GM19397 (cell line): ENCODE data around the gene FAM162A.
"Not testable (repeated sequence)": the region's sequence is repeated elsewhere in the genome, so short reads cannot be mapped to it uniquely, and the experiment has no call there.

Source experiments
- ATAC-seq: cut with Tn5 transposase; IDR thresholded peaks from one replicate; pipeline ENCODE4 v1.9.1; 2021; ENCODE audit warnings: mild to moderate bottlenecking, moderate library complexity; ENCODE audit not compliant: unreplicated experiment

The FAM162A gene, protein sequence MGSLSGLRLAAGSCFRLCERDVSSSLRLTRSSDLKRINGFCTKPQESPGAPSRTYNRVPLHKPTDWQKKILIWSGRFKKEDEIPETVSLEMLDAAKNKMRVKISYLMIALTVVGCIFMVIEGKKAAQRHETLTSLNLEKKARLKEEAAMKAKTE

DNA sequence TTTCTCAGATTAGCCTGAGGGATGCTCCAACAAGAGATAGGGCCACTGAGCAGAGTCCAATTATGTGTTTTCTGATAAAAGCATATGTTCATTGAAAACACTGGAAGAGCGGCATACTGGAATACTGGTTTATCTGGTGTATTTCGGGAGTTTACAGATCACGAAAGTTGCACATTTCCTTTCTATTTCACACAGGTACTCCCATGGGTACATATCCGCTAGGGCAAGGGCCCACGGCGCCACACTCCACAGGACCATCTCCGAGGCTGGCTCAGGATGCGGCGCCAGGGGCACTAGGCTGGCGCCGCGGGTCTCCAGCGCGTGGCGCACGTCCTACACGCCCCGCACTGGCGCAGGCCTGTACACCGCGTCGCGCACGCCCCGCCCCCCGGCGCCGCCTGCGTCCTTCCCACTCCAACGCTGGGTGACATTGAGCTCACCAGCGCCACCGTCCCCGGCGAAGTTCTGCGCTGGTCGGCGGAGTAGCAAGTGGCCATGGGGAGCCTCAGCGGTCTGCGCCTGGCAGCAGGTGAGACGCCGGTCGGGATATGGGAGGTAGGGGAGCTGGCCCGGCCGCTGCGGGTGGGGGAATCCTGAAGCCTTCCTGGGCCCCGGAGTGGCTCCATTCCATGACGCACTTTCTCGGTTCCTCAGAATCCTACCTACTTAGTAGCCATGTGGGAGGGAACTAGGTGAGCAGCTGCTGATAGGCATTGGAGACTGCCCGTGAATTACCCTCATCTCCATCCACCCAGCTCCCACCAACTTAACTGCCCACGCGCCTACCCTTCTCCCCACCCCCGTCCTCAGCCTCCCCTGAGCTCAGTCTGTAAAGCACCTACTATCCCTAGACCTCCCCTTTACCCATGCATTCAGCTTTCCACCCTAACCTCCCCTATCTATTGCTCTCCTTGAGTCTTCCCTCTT lies at the start of gene FAM162A:
FAM162A (plus strand) TSS at position 412 of the 927 bp plus-strand sequence; CDS start at position 496, 84 bp downstream.
- ATAC-seq = peak; percentile 95

DNA sequence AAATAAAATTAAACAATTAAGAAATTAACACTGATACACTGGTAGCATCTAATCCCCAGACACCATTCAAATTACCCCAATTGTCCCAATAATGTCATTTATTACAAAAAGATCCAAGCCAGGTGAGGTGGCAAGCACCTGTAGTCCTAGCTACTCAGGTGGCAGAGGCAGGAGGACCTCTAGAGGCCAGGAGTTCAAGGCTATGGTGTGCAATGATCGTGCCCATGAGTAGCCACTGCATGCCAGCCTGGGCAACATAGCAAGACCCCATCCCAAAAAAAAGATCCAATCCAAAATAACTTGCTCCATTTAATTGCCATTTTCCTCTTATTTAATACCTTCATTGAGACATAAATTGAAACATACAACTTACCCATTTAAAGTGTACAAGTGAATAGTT lies 41.2 kb upstream of the FAM162A start:
- ATAC-seq = no peak

DNA sequence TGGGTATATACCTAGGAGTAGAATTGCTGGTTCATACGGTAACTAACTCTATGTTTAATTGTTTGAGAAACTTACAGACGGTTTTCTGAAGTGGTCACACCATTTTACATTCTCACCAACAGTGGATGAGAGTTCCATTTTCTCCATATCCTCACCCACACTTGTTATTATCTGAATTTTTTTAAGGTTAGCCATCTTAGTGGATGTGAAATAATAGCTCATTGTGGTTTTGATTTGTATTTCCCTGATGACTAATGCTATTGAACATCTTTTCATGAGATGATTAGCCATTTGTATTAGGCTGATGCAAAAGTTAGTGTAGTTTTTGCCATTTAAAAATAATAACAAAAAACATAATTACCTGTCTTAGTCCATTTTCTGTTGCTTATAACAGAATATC lies 40.3 kb upstream of the FAM162A start:
- no peak for ATAC-seq

DNA sequence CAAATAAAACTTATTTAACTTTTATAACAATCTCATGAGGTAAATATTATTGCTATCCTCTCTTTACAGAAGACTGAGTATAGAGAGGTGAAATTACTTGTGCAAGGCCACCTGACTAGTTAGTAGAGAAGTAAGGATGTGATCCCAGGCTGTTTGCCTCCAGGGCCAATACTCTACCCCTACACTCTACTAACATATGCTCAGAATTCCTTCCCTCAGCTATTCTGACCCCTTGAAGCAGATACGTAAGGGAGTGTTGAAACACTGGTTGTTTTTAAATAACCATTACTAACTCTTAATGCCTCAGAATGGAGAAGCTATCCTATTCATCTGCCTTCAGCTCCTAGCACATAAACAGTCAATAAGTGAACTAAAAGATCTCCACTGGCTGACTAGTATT lies 34.8 kb upstream of the FAM162A start:
- ATAC-seq = no peak

DNA sequence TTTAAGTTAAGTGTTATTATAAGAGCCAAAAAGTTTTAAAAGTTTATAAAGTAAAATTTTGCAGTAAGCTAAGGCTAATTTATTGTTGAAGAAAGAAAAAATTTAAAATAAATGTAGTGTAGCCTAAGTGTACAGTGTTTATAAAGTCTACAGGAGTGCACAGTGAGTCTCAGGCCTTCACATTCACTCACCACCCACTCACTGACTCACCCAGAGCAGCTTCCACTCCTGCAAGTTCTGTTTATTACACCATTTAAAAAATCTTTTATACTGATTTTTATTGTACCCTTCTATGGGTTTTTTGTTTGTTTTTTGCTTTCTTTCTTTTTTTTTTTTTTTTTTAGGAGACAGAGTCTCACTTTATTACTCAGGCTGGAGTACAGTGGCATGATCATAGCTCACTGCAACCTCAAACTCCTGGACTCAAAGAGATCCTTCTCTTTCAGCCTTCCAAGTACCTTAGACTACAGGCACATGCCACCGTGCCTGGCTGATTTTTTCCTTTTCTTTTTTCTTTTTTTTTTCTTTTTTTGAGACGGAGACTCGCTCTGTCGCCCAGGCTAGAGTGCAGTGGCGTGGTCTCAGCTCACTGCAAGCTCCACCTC lies 33.1 kb upstream of the FAM162A start:
- no peak for ATAC-seq

DNA sequence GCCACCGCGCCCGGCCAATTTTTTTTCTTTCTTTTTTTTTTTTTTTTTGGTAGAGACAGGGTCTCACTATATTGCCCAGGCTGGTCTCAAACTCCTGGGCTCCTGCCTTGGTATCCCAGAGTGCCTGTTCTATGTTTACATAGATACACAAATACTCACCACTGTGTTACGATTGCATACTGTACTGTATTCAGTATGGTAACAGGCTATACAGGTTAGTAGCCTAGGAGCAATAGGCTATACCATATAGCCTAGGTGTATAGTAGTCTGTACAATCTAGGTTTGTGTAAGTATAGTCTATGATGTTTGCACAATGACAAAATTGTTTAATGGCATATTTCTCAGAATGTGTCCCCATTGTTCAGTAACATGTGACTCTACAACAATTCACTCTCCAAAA lies 32.4 kb upstream of the FAM162A start:
- no peak for ATAC-seq

DNA sequence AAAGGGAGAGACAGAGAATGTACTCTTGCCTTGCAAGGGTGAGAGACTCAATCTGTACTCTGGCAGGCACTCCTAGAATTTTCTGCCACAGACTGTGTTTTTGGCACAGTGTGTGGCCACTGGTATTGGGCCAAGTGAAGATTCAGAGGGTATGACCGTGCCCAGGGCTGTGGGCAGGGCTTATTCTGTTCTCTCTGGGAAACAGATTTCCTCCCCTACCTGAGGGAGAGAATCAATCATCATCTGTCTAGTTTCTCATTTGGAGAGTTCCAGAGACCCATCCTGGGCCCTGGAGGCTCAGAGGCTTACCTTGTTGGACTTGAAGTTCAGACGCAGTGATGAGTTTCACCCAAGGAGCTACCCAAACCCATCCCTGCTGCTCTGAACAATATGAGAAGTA lies 30.8 kb upstream of the FAM162A start:
- ATAC-seq = no peak

DNA sequence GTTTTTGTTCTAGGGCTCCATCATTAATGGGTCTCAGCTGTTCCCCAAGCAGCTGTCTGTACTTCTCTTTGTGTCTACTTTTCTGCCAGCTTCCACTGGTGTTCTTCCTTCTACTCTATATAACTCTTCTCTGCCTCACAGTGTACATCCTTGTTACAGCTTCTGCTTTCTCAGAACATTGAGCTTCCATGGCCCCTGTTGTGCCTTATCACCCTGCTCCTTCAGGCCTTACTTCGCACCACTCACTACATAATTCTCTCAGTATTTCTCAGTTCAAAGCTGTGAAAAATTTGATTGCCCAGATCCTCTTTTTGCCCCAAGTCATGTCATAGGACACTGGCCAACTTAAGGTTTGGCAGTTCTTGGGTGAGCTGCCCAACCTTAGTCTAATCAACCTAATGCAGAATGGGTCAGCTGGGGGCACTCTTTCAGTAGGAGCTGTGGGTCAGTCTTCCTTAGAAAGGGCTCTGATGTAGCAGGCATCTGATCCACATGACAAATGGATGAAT lies 30.0 kb upstream of the FAM162A start:
- no peak for ATAC-seq

DNA sequence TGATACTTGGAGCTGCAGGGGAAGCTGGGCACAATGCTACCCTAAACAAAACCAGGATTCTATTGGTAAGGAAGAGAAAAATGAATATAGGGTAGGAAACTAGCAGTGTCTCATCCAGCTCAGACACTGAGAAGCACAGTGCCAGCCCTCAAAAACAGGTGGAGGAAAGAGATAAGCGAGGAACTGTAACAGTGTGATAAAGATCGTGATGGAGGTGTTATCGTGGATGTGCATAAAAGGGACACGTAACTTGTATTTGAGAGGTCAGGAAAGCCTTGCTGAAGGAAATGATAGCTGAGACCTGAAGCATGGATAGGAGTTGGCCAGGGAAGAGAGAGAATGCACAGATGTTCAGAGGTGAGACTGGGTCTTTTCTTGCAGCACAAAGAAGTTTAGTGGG lies 28.4 kb upstream of the FAM162A start:
- ATAC-seq = no peak

DNA sequence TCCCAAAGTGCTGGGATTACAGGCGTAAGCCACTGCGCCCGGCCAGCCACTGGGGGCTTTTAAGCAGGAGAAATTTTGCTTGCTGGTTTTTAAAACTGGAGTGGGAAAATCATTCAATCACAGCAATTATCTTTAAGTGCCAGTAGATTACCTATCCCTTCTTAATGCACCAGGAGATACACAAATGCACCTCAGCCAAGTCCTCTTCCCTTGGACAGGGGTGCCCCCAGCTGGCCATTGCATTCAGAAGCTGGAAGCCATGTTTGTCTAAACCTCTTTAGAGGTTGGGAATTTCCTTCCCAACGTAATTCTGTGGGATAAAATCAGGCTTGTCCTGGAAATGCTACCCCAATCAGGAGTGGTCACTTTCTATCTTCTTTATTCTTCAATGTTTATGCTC lies 27.6 kb upstream of the FAM162A start:
- no peak for ATAC-seq

DNA sequence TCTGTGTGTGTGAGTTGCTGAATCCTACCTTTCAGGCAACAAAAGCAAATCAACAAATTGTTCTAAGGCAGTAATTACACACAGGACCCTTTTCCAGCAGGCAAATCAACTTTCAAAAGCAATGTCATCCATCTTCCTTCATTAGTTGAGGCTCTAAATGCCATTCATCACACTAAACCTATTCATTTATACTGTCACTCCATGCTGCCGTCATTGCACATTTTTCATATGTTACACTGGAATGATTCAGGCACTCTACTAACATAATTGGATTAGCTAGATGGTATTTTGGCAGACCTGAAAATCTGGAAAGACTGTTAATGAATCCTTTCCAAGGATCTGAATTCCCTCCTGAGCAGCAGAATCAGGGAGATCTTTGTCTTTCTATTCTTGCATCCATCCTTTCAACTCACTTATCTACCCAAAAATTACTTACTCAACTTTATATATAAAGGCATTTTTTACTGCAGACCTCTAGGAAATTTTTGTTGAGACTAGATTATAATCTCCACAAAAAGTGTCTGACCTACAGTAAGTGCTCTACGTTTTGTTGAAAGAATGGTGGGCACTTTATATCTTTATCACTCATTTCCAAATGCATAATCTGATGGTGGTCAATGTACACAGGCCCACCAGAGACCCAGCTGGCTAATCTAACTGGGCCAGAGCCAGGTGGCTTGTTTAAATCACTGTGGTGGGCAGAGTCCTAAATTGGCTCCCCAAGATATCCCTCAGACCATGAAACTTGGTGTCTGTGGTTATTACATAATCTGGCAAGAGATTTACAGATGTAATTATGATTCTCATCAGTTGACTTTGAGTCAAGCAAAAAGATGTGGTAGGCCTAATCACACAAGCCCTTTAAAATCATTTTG lies 25.9 kb upstream of the FAM162A start:
- ATAC-seq = no peak

DNA sequence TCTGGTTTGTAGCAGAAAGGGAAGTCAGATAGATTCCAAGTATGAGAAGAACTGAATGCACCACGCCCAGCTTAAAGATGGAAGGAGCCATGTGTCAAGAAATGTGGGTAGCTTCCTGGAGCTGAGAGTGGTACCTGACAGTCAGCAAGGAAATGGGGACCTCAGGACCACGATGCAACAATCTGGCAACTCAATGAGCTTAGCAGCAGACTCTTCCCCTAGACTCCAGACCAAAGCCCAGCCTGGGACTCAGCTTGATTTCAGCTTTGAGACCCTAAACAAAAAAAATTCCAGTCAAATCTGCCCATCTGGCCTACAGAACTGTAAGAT lies 25.3 kb upstream of the FAM162A start:
- no peak for ATAC-seq

DNA sequence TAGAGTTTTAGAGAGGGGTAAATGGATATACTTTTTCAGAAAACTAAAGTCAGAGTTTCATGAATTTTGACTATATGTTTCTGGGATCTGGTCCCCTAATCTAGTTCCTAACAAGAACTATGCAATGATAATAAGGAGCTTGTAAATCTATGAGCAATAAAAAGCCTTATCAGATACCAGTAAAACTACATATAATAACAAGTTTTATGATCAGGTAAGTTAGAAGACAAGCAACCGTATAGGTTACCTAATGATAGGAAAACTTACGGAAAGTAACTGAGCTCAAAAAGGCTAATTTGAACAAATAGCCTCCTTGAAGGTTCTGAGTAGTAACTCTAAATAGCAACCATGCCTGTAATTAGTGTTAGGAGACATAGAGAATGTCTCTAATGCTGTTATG lies 22.0 kb upstream of the FAM162A start:
- no peak for ATAC-seq

DNA sequence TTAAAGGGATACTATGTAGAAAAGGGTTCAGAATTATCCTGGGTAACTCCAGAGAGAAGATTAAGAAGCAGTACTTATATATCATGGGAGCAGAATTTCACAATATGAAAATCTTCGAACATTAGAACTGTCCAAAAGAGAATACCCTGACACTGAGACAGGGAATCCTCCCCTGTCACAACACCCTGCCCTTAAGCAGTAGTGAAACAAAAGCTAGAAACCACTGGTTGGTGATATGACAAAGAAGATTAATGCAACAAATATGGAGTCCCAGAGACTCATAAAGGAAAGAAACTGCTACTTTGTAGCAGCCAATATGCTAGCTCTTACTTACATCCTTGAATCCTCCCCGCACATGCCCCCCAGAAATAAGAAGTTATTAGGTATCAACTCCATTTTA lies 19.5 kb upstream of the FAM162A start:
- no peak for ATAC-seq

DNA sequence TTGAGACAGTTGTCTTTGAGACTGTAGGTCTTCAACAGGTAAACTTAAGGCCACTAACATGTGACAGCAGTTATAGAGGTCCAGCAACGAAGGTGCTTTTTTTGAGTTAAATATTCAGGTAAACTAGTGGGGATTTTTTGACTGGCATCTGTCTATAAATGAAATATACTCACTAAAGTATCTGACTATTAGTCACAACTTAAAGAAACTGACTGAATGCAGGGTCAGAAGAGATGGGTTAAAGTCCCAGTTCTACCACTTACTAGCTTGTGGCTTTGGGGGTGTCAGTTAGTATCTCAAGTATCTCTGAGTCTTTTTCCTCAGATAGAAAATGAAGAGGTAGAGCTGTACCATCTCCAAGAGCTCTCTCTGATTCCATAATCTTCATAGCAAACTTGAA lies 18.9 kb upstream of the FAM162A start:
- no peak for ATAC-seq

DNA sequence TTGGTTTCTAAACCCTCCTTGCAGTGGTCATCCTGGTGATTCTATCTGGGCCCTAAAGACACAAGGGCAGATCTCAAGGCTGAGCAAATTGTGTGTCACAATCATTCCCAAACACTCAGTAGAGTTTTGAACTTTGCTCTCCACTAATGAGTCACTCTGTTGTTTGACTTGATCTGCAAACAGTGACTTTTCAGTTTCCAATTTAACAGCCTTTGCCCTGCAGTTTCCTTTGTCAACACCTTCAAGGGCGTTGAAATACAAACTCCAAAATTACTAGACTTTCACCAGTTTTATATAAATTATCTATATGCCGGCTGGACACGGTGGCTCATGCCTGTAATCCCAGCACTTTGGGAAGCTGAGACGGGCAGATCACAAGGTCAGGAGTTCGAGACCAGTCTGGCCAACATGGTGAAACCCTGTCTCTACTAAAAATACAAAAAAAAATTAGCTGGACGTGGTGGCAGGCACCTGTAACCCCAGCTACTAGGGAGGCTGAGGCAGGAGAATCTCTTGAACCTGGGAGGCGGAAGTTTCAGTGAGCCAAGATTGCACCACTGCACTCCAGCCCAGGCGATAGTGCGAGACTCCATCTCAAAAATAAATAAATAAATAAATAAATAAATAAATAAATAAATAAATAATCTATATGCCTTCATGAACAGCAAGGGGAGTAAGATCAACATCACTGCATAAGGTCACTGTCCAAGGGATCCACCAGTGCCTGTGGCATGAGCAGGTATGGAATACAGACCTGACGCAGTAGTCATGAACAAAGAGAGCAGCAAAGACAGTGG lies 18.2 kb upstream of the FAM162A start:
- ATAC-seq = not testable (repeated sequence)

DNA sequence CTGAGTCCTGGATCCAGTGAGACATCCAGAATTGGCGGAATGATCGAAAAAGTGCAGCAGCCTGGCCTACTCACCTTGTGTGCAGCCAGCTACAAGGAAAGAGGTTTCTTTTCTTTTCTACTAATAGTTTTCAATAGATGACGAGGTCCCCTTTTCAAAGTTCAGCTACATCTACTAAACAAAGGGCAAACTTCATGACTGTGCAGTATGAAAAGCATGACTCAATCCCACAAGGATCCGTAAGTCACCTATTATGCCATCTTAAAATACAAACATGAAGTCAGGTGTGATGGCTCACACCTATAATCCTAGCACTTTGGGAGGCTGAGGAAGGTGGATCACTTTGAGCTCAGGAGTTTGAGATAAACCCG lies 17.6 kb upstream of the FAM162A start:
- ATAC-seq = no peak

DNA sequence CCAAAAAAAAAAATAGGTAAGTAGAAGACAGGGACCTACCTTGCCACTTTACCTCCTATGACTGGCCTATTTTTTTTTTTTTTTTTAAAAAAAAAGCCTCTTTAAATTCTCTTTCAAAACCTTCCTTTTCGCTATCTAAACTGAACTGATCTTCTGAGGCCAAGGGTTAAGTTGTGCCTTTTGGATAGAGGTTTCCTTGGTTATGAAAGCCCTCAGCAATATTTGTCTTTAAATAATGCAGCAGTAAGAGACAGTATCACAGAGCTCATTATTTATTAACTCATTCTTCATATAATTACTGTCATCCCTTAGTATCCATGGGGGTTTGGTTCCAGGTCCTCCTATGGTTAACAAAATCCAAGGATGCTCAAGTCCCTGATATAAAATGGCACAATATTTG lies 9.9 kb upstream of the FAM162A start:
- ATAC-seq = no peak

DNA sequence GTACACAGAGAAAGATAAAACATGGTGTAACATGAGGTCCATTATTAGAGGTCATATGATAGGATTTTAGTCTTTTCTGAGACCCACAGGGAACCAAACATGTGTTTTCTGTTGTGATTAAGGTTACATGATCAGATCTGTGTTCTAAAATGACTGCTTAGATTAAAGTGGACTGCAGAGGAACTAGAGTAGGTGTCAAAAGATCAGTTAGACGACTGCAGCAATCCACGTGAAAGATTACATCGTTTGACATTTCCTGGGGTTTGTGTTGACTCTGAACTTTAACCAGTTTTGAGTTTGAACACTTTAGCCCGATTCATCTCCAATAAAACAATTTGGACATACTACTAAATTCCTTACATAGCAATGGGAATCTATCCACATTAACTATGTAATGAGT lies 6.0 kb upstream of the FAM162A start:
- no peak for ATAC-seq
